ENCODE measurements around the gene CBLB.

GRCh38 chr3:105728771-105729312 lies 140.0 kb downstream of the CBLB start:
- TF ChIP-seq POLR2A (IDR thresholded peaks at IDR 0.05) (no peak), CTCF (IDR thresholded peaks at IDR 0.05) (no peak)

Measured in right lobe of liver (tissue), 4 donors.